Measurements from ENCODE around the gene EYA4.

The EYA4 gene

GRCh38 chr6:133289733-133290306 is 48.7 kb downstream of the EYA4 start:
- no peak overlapping the region for H3K4me3 ChIP-seq (ENCODE audit: low read length)
- TF ChIP-seq ZNF274 (IDR thresholded peaks at IDR 0.05; ENCODE audit: low read depth, low read length) = no peak

GRCh38 chr6:133290930-133291329 is 49.8 kb downstream of the EYA4 start:
- TF ChIP-seq ZNF274 (IDR thresholded peaks at IDR 0.05; ENCODE audit: low read depth, low read length) = no peak
- H3K4me3 ChIP-seq (ENCODE audit: low read length) = no peak overlapping the region

GRCh38 chr6:133291671-133292070 is 50.5 kb downstream of the EYA4 start:
- no peak overlapping the region for H3K4me3 ChIP-seq (ENCODE audit: low read length)
- TF ChIP-seq ZNF274 (IDR thresholded peaks at IDR 0.05; ENCODE audit: low read depth, low read length) = no peak

- H3K4me3 ChIP-seq (ENCODE audit: low read length) = no peak overlapping the region
- TF ChIP-seq ZNF274 (IDR thresholded peaks at IDR 0.05; ENCODE audit: low read depth, low read length) = no peak
These were observed 56.5 kb downstream of the EYA4 start for GRCh38 chr6:133297657-133298056.

- no peak overlapping the region for H3K4me3 ChIP-seq (ENCODE audit: low read length)
- no peak for TF ChIP-seq ZNF274 (IDR thresholded peaks at IDR 0.05; ENCODE audit: low read depth, low read length)
These were observed 57.2 kb downstream of the EYA4 start for GRCh38 chr6:133298335-133298734.

- no peak for TF ChIP-seq ZNF274 (IDR thresholded peaks at IDR 0.05; ENCODE audit: low read depth, low read length)
- H3K4me3 ChIP-seq (ENCODE audit: low read length) = no peak overlapping the region
These were observed 57.6 kb downstream of the EYA4 start for GRCh38 chr6:133298801-133299200.

- no peak overlapping the region for H3K4me3 ChIP-seq (ENCODE audit: low read length)
- no peak for TF ChIP-seq ZNF274 (IDR thresholded peaks at IDR 0.05; ENCODE audit: low read depth, low read length)
These were observed 59.7 kb downstream of the EYA4 start for GRCh38 chr6:133300896-133301295.

GRCh38 chr6:133301835-133302234 is 60.7 kb downstream of the EYA4 start:
- no peak overlapping the region for H3K4me3 ChIP-seq (ENCODE audit: low read length)
- TF ChIP-seq ZNF274 (IDR thresholded peaks at IDR 0.05; ENCODE audit: low read depth, low read length) = no peak

- H3K4me3 ChIP-seq (ENCODE audit: low read length) = no peak overlapping the region
- no peak for TF ChIP-seq ZNF274 (IDR thresholded peaks at IDR 0.05; ENCODE audit: low read depth, low read length)
These were observed 65.8 kb downstream of the EYA4 start for GRCh38 chr6:133306931-133307330.

GRCh38 chr6:133309579-133309978 is 68.4 kb downstream of the EYA4 start:
- no peak for TF ChIP-seq ZNF274 (IDR thresholded peaks at IDR 0.05; ENCODE audit: low read depth, low read length)
- no peak overlapping the region for H3K4me3 ChIP-seq (ENCODE audit: low read length)

GRCh38 chr6:133312006-133312405 is 70.8 kb downstream of the EYA4 start:
- H3K4me3 ChIP-seq (ENCODE audit: low read length) = no peak overlapping the region
- no peak for TF ChIP-seq ZNF274 (IDR thresholded peaks at IDR 0.05; ENCODE audit: low read depth, low read length)

GRCh38 chr6:133313068-133313467 is 71.9 kb downstream of the EYA4 start:
- H3K4me3 ChIP-seq (ENCODE audit: low read length) = no peak overlapping the region
- no peak for TF ChIP-seq ZNF274 (IDR thresholded peaks at IDR 0.05; ENCODE audit: low read depth, low read length)

- no peak overlapping the region for H3K4me3 ChIP-seq (ENCODE audit: low read length)
- no peak for TF ChIP-seq ZNF274 (IDR thresholded peaks at IDR 0.05; ENCODE audit: low read depth, low read length)
These were observed 73.8 kb downstream of the EYA4 start for GRCh38 chr6:133314947-133315346.

GRCh38 chr6:133315811-133316210 is 74.7 kb downstream of the EYA4 start:
- no peak for TF ChIP-seq ZNF274 (IDR thresholded peaks at IDR 0.05; ENCODE audit: low read depth, low read length)
- H3K4me3 ChIP-seq (ENCODE audit: low read length) = no peak overlapping the region

- no peak for TF ChIP-seq ZNF274 (IDR thresholded peaks at IDR 0.05; ENCODE audit: low read depth, low read length)
- H3K4me3 ChIP-seq (ENCODE audit: low read length) = no peak overlapping the region
These were observed 76.5 kb downstream of the EYA4 start for GRCh38 chr6:133317704-133318103.

- H3K4me3 ChIP-seq (ENCODE audit: low read length) = no peak overlapping the region
- no peak for TF ChIP-seq ZNF274 (IDR thresholded peaks at IDR 0.05; ENCODE audit: low read depth, low read length)
These were observed 85.4 kb downstream of the EYA4 start for GRCh38 chr6:133326584-133326983.

All from GM08714 (cell line).